Measurements from ENCODE around the gene CACNA2D4. TPM values are rescaled to one million over a fixed set of nuclear protein-coding genes. Genes with fewer than 3 reads are reported as not detected.

CACNA2D4 gene
- total RNA-seq, 3 donors from 2014 or later, result 3.9 to 9.3 (median 4.8) TPM

DNA sequence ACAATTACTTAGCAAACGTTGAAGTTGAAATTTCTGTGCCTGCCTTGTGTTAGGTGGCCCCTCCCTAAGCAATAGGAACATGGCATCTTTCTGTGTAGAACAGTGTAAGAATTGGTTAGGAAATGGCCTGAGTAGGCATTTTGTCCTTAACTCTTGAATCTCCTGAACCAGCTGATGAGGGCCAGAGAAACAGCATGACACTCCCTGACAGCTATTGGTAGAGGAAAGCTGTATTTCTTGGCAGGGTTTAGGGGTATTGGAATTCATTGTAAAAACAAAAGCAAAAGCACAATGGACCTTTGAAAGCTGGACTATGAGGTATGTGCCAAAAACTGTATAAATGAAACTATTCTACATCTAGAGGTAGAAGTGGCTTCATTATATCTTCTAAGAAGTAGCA, 138.7 kb downstream of the CACNA2D4 start:
- Histone ChIP-seq H3K4me3 (no peak overlapping the region), H3K4me1 (ENCODE audit: low read depth) (no peaks in the 10 kb centered on the region), H3K36me3 (ENCODE audit: low read depth) (no peaks in the 10 kb centered on the region), H3K9me3 (no peaks in the 10 kb centered on the region)
- TF ChIP-seq, protein P1, sequence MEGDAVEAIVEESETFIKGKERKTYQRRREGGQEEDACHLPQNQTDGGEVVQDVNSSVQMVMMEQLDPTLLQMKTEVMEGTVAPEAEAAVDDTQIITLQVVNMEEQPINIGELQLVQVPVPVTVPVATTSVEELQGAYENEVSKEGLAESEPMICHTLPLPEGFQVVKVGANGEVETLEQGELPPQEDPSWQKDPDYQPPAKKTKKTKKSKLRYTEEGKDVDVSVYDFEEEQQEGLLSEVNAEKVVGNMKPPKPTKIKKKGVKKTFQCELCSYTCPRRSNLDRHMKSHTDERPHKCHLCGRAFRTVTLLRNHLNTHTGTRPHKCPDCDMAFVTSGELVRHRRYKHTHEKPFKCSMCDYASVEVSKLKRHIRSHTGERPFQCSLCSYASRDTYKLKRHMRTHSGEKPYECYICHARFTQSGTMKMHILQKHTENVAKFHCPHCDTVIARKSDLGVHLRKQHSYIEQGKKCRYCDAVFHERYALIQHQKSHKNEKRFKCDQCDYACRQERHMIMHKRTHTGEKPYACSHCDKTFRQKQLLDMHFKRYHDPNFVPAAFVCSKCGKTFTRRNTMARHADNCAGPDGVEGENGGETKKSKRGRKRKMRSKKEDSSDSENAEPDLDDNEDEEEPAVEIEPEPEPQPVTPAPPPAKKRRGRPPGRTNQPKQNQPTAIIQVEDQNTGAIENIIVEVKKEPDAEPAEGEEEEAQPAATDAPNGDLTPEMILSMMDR (IDR thresholded peaks at IDR 0.05), result no peak
- intact Hi-C loops (cut with DNase I, micrococcal nuclease), result no loop called here
- ATAC-seq (no peak), DNase-seq (no peak)

DNA sequence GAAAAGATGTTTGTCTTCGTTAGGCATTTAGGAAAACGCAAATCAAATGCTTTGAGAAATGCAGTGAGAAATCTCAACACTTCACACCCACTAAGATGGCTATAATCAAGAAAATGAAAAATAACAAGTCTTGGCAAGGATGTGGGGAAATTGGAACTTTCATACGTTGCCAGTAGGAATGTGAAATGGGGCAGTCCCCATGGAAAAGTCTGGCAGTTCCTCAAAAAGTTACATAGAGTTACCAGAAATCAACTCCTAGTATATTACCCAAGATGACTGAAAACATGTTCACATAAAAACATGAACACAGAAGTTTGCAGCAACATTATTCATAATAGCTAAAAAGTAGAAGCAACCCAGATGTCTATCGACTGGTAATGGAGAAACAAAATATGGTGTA, 139.5 kb downstream of the CACNA2D4 start:
- ATAC-seq (no peak), DNase-seq (no peak)
- H3K36me3 ChIP-seq (ENCODE audit: low read depth), result no peaks in the 10 kb centered on the region

DNA sequence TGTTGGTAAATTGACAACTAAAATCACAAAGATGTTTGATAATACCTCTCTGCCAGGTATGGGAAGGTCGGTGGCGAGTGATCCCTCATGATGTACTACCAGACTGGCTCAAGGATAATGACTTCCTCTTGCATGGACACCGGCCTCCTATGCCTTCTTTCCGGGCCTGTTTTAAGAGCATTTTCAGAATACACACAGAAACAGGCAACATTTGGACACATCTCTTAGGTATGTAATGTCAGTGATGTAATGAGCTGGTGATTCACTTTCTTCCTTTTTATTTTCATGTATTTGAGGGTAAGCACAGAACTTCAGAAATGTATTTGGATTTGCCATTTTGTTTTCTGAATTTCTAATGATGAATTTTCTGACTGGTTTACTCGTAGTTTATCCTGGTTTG, 140.7 kb downstream of the CACNA2D4 start:
- peaks cover 3% of the 10 kb centered on the region for H3K36me3 ChIP-seq (ENCODE audit: low read depth)
- intact Hi-C loops (cut with DNase I, micrococcal nuclease), result no loop called here

More for the DNA sequence above, 139.5 kb downstream of the CACNA2D4 start:
- Histone ChIP-seq H3K4me1 (ENCODE audit: low read depth) (no peaks in the 10 kb centered on the region), H3K4me3 (no peak overlapping the region), H3K9me3 (no peaks in the 10 kb centered on the region)
- intact Hi-C loops (cut with DNase I, micrococcal nuclease), result no loop called here
- TF ChIP-seq, protein P1 (IDR thresholded peaks at IDR 0.05), result no peak

DNA sequence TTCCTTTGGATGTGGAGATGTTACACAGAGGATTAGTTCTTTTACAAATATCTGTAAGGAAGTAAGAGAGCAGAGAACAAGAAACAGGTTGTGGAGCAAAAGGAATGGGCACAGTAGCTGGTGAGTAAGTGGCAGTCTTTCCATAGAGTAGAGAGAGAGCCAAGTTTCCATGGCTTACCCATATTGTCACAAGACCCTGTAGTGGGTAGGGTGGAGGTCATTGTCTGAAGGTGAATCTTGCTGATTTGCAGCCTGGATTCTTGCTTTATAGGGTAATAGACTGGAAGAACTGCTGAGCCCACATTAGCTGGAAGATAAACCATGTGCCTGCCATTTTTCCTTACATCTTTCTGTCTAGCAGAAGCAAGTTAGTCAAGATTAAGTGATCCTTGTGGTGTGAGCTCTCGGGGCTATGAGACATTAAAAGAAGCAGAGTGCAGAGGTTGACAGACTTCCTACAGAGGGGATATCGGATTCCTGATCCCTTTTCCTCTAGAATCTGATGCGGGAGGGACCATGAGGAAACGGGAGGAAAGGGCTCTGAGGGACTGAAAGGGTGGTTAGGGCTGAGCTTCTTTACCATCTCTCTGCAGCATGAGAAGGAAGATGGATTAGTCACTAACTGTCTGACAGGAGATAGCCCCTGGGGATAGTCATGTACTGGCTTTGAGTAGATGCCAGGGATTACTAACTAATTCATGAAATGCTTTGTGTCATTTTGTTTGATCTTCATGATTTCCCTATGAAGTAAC, 142.1 kb downstream of the CACNA2D4 start:
- TF ChIP-seq, protein P1 (IDR thresholded peaks at IDR 0.05), result no peak
- H3K36me3 ChIP-seq (ENCODE audit: low read depth), result peaks cover 3% of the 10 kb centered on the region
- no peak for ATAC-seq
- H3K4me1 ChIP-seq (ENCODE audit: low read depth), result peaks cover 3% of the 10 kb centered on the region
- no peak overlapping the region for H3K4me3 ChIP-seq
- no peak for DNase-seq
- no peaks in the 10 kb centered on the region for H3K9me3 ChIP-seq
- intact Hi-C loops (cut with DNase I, micrococcal nuclease), result no loop called here

More for the DNA sequence above, 140.7 kb downstream of the CACNA2D4 start:
- Histone ChIP-seq H3K4me1 (ENCODE audit: low read depth) (peaks cover 3% of the 10 kb centered on the region), H3K9me3 (no peaks in the 10 kb centered on the region), H3K4me3 (no peak overlapping the region)
- DNase-seq (no peak), ATAC-seq (no peak)
- TF ChIP-seq, protein P1 (IDR thresholded peaks at IDR 0.05), result no peak

DNA sequence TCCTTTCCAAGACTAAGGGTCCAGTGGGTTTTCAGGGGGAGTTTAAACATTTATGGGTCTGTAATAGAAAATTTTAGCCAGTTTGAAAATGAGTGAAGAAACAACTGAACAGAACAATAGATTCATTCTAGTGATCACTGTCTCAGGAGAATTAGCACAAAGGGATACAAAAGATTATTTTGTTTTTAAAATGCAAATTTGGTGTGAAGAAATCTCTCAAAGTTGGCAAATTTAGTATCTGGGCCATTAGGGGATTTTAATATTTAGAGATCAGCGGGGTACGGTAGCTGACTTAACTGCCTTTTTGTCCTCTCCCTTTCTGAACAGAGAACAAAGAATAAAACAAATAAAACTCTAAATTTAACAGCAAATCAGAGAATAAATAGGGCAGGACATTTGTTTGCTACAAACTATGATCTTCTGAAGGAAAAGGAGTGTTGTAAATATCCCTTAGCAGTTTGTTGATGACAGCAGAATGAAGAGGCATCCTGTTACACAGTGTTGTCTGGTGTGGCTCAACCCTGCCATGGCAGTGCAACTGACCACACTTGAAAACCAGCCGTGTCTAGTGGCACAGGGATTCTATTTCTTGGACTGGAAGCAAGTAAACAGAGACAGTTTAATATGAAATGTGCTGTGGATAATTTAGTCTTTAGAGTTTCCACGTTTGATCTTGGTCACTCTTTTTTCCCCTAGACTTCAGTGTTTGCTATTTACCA, 144.4 kb downstream of the CACNA2D4 start:
- intact Hi-C loops (cut with DNase I, micrococcal nuclease), result no loop called here
- TF ChIP-seq, protein P1 (IDR thresholded peaks at IDR 0.05), result no peak
- no peak for ATAC-seq
- H3K4me1 ChIP-seq (ENCODE audit: low read depth), result peaks cover 3% of the 10 kb centered on the region
- no peak overlapping the region for H3K4me3 ChIP-seq
- DNase-seq, result no peak
- H3K36me3 ChIP-seq (ENCODE audit: low read depth), result peaks cover 3% of the 10 kb centered on the region
- H3K9me3 ChIP-seq, result no peaks in the 10 kb centered on the region
